Nephron (organoid): ENCODE measurements around the gene HOXD12.

Experiments
- H3K27ac Mint-ChIP-seq, 3 experiments: 2 replicates each; pipeline ENCODE4 v1.8.0; 2020; ENCODE audit warnings: mixed read lengths in 3 of 3, mild to moderate bottlenecking in 2 of 3, moderate library complexity in 1 of 3
- H3K27me3 Mint-ChIP-seq: 2 replicates; pipeline ENCODE4 v1.8.0; 2021; ENCODE audit warnings: low read depth, mild to moderate bottlenecking, moderate library complexity, mixed read lengths
- H3K36me3 Mint-ChIP-seq: 2 replicates; pipeline ENCODE4 v1.8.0; 2020; ENCODE audit warnings: low read depth, mixed read lengths
- H3K4me1 Mint-ChIP-seq: 2 replicates; pipeline ENCODE4 v1.8.0; 2020; ENCODE audit warnings: mixed read lengths
- H3K4me3 Mint-ChIP-seq, 3 experiments: 2 replicates each; pipeline ENCODE4 v1.8.0; 2020; ENCODE audit warnings: mild to moderate bottlenecking in 3 of 3, mixed read lengths in 3 of 3, moderate library complexity in 2 of 3
- H3K9me3 Mint-ChIP-seq: 2 replicates; pipeline ENCODE4 v1.8.0; 2020; ENCODE audit warnings: mixed read lengths
- TF ChIP-seq, protein P1 (sequence below), 3 experiments: fragments of 200-600 bp; sonication (generic); IDR thresholded peaks; one replicate each; pipeline ENCODE4 v1.5.0; 2021; ENCODE audit warnings: antibody characterized with exemption in 3 of 3; ENCODE audit not compliant: unreplicated experiment in 3 of 3

Gene HOXD12

DNA sequence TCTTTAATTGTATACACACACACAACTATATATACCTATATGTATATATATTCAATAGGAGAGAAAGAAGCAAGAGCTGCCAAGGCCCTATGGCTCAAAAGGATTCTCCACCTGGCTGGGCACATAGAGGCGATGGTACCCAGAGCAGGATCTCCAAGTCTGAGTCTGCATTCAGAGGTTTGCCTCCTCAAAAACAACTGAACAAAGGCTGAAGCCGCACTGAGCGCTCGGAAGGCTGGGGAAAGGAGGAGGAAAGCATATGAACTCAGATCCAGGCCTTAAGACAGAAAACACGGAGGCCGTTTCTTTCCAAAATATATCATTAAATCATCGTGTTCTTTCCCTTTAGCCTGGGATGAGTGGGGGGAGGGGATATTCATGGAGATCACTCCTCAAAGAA is 3.6 kb downstream of the HOXD12 start:
- TF ChIP-seq, protein P1, sequence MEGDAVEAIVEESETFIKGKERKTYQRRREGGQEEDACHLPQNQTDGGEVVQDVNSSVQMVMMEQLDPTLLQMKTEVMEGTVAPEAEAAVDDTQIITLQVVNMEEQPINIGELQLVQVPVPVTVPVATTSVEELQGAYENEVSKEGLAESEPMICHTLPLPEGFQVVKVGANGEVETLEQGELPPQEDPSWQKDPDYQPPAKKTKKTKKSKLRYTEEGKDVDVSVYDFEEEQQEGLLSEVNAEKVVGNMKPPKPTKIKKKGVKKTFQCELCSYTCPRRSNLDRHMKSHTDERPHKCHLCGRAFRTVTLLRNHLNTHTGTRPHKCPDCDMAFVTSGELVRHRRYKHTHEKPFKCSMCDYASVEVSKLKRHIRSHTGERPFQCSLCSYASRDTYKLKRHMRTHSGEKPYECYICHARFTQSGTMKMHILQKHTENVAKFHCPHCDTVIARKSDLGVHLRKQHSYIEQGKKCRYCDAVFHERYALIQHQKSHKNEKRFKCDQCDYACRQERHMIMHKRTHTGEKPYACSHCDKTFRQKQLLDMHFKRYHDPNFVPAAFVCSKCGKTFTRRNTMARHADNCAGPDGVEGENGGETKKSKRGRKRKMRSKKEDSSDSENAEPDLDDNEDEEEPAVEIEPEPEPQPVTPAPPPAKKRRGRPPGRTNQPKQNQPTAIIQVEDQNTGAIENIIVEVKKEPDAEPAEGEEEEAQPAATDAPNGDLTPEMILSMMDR (IDR thresholded peaks at IDR 0.05; ENCODE audit: unreplicated experiment in 3 of 3), result no peak
- Mint-ChIP-seq H3K36me3 (no peaks in the 10 kb centered on the region), H3K4me1 (peaks cover 25% of the 10 kb centered on the region), H3K27ac (peak overlapping the region in 1 of 3 experiments; percentile 94), H3K9me3 (no peaks in the 10 kb centered on the region), H3K4me3 (peak overlapping the region in 1 of 3 experiments; percentile 61), H3K27me3 (peaks cover 96% of the 10 kb centered on the region)

DNA sequence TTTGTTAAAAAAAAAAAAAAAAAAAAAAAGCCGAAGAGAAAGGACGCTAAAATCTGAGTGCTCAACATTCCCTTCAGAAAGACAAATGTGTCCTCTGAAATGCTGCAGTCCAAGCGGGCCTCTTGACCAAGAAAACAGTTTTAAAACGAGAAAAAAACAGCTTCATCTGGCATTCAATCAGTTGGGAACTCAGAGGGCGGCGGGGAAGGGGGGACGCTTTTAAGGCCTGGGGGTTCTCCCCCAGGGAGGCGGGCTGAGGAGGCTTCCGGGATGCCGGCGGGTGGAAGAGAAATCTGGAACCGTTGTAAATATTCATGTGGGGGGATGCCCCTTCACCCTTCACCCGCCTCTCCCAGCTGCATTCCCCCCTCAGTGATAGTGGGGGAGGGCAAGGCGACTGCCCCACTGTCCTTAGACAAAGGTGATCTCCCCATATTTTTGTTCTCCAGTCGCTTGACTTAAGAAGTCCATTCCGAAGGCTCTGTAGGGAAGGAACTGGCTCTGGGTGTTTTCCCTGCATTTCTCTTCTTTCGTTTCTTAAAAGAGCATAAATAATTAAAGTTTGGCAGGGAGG is 4.2 kb downstream of the HOXD12 start:
- peaks cover 27% of the 10 kb centered on the region for H3K4me1 Mint-ChIP-seq
- peaks cover 96% of the 10 kb centered on the region for H3K27me3 Mint-ChIP-seq
- H3K27ac Mint-ChIP-seq, result peak overlapping the region in 2 of 3 experiments; percentile 7 to 94
- H3K36me3 Mint-ChIP-seq, result peaks cover 4% of the 10 kb centered on the region
- H3K9me3 Mint-ChIP-seq, result no peaks in the 10 kb centered on the region
- peak overlapping the region; percentile 9 to 86 (median 48) for H3K4me3 Mint-ChIP-seq
- TF ChIP-seq, protein P1 (IDR thresholded peaks at IDR 0.05; ENCODE audit: unreplicated experiment in 3 of 3), result no peak

DNA sequence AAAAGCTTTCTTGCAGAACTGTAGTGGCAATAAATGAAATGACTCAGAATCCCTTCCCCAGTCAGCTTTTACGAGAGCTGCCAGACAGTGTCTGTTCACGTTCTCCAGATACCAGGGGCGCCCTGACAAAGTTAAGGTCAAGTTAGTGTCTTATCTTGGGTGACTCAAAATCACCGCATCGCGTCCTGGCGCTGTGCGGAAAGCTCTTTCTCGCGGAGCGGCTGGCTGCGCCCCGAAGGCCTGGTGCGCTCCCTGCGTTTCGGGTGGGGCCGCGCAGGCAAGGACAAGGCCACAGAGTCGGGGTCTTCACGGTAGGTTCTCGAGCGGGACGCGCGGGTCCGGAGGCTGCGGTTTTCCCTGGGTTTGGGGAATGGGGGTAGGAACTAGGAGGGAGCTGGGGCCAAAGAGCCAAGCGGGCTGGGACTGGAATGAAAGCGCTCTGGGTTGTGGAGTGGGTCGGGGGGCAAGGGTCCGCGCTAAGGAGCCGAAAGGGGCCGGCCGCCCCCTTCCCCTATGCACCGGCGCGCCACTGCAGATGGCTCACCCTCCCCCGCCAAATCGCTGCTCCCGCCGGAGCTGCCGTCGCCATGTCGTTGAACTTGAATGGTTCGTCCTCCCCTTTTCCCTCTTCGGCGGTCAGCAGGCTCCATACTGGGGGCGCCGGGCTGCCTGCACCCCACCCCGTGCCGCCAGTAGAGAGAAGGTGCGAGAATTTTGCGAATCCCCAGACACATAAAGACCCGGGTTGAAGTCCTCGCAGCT is 4.9 kb downstream of the HOXD12 start:
- Mint-ChIP-seq H3K27ac (peak overlapping the region in 2 of 3 experiments; percentile 7 to 94), H3K4me3 (peak overlapping the region; percentile 69 to 86 (median 82)), H3K27me3 (peaks cover 96% of the 10 kb centered on the region), H3K36me3 (peaks cover 11% of the 10 kb centered on the region), H3K4me1 (peaks cover 31% of the 10 kb centered on the region), H3K9me3 (no peaks in the 10 kb centered on the region)
- TF ChIP-seq, protein P1 (IDR thresholded peaks at IDR 0.05; ENCODE audit: unreplicated experiment in 3 of 3), result no peak

DNA sequence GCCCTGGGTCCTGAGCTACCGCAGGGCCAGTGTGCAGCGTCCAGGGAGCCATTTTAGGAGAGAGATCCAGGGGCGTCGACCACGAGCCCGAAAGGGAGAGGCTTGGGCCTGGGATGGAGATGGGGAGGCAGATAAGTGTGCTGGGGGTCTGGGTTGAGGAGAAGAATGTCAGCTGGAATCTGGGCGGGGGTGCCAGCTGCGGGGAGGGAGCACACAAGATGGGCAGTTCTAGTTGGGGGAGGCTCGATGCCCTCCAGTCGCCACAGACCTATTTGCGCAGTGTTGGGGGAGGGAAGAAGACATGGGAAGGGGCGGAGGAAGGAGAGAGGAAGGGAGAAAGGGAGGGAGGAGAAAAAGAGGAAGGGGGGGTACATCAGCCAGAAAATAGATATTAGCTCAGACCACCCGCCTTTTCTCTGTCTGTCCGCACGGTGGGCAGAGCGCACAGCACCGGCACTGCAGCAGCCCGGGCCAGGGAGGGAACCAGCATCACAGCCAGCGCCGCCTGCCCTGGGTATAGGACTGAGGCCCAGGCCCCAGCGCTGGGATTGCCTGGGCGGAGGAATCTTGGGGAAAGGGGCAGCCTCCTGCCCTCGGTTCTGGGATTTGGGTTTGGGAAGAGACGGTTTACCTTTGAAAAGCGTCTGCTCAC is 5.6 kb downstream of the HOXD12 start:
- TF ChIP-seq, protein P1 (IDR thresholded peaks at IDR 0.05; ENCODE audit: unreplicated experiment in 3 of 3), result no peak
- Mint-ChIP-seq H3K9me3 (no peaks in the 10 kb centered on the region), H3K4me1 (peaks cover 32% of the 10 kb centered on the region), H3K4me3 (peak overlapping the region; percentile 69 to 86 (median 82)), H3K27me3 (peaks cover 96% of the 10 kb centered on the region), H3K36me3 (peaks cover 18% of the 10 kb centered on the region), H3K27ac (peak overlapping the region in 1 of 3 experiments; percentile 94)

DNA sequence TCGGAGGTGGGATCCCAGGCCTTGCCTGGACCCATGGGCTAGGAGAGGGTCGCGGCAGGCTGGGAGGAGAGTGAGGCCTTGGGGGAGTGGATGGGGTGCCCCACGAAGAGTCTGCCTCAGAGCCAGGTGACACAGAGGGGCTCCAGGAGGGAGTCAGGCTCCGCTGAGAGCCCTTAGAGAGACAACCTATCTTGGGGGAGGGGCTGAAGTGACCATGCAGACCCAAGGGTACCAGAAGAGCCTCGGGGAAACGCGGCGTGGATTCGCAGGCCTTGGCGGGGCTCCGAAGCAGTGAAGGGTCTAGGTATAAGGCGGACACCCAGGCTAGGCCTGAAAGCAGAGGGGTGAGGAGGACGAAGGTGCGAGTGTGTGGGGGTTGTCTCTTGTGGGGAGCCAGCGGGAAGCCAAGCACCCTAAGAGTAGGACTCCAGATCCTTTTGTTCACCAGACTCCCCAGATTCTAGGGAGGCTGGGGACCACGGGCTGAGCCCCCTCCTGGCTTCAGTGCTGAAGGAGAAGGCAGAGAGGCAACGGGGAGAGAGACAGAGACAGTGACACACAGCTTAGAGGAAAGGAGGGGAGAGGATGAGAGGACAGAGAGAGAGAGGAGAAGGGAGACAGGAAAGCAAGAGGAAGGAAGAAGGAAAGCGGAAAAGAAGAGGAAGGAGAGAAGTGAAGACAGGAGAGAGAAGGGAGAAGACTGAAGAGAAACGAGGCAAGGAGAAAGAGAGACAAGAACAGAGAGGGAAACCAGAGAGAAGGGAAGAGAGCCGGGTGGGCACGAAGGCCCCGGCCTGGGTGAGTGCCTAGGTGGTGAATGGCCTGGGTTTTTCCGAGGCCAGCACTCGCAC is 6.4 kb downstream of the HOXD12 start:
- peaks cover 96% of the 10 kb centered on the region for H3K27me3 Mint-ChIP-seq
- H3K4me1 Mint-ChIP-seq, result peaks cover 32% of the 10 kb centered on the region
- peak overlapping the region in 2 of 3 experiments; percentile 6 to 94 for H3K27ac Mint-ChIP-seq
- H3K4me3 Mint-ChIP-seq, result peak overlapping the region; percentile 51 to 86 (median 82)
- H3K36me3 Mint-ChIP-seq, result peaks cover 23% of the 10 kb centered on the region
- H3K9me3 Mint-ChIP-seq, result no peaks in the 10 kb centered on the region
- TF ChIP-seq, protein P1 (IDR thresholded peaks at IDR 0.05; ENCODE audit: unreplicated experiment in 3 of 3), result no peak
